ENCODE results near the gene PNMA8A.

- TF ChIP-seq CTCF (conservative IDR thresholded peaks at IDR 0.05; ENCODE audit: low read depth in 2 of 2) (no peak), EZH2phosphoT487 (IDR thresholded peaks at IDR 0.05; ENCODE audit: unreplicated experiment) (no peak), CREB1 (CRISPR knock-in tag; IDR thresholded peaks at IDR 0.05; ENCODE audit: low read depth) (no peak)
These were observed 23.5 kb downstream of the PNMA8A start for GRCh38 chr19:46447824-46448223.
